Stimulated activated CD4-positive, alpha-beta T cell treated with anti-CD3 and anti-CD28 coated beads, Interleukin-4, amount 100 ng/mL, for 24 hours (primary cell): ENCODE results near the gene GUCY2C.

ENCODE experiments used
- DNase-seq: peaks from one replicate; pipeline ENCODE4 v3.0.0-alpha.2; 2020

The GUCY2C gene

DNA sequence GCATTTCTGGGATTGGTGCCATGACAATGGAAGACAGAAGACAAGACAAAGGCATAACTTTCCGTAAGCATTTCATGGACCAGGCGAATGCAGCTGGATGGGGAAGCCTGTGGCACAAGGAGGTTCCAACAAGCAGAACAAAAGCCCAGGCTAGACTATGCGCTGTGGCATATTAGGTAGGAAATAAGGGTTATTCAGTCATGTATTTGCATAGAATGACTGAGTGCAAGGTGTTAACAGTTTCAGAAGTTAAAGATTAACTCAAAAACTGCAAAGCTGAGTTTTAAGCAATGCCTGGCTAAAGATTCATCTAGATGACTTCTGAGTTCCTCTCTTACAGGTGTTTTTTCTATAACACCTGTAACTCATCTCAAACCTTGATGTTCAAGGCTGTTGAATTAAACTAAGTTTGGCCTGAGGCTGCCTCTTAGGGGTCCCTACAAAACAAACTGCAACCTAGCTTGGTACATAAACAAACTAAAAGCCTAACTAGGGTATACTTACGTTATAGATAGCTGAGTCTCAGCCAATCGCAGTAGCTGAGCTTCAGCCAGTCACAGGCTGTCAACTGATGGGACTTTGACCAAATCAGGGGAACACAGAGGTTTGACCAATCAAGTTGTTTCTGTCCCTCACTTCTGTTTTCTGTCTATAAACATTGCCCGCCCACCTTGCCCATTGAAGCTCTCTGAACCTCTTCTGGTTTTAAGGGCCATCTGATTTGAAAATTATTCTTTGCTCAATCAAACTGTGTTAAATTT, 76.5 kb downstream of the GUCY2C start:
- DNase-seq = no peak

- DNase-seq = no peak
Measured at GRCh38 chr12:14618983-14619382, 77.4 kb downstream of the GUCY2C start.

- DNase-seq = no peak
Measured at GRCh38 chr12:14614704-14615121, 81.7 kb downstream of the GUCY2C start.

DNA sequence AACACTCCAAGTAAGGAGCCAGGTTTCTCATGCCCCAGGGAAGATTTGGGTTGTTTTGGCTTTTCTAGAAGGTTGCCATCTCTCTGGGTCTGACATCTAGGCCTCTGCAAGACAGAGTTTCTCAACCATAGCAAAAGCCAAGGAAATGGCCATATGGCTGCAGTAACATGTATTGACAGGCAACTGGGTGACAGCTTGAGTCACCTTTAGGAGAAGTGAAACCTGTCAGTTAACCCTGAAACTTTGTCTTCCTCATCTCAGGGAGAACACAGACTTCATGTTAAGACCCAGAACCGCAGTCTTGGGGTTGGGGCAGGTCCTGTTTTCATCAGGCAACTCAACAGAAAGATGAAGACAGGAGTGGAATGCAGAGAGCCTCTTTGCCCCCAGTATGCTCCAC, 82.7 kb downstream of the GUCY2C start:
- DNase-seq = no peak

DNA sequence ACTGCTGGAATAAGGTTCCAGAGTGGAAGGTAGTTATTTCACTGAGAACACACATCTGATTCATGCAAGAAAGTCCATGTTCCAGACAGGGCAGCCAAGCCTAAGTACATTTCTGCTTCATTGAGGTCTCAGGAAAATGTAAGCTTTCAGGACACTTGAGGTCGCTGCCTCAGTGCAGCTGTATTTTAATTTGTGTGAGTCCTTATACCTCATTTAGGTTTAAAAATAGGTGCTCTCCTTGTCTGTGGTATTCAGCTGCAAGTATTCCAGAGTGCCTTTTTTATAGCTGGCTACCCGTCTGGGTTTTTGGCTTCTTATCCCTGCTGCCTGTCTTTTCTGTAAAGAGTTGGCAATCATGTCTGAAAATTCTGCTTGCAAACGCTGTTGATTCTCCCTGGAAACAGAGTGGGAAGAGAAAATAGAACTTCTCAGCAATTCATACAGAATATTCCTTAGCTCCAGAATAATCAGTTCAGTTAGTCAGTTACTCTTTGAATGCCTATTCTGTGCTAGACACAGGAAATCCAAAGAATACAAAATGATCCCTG, 83.4 kb downstream of the GUCY2C start:
- no peak for DNase-seq

GRCh38 chr12:14612250-14612649, 84.1 kb downstream of the GUCY2C start:
- no peak for DNase-seq

DNA sequence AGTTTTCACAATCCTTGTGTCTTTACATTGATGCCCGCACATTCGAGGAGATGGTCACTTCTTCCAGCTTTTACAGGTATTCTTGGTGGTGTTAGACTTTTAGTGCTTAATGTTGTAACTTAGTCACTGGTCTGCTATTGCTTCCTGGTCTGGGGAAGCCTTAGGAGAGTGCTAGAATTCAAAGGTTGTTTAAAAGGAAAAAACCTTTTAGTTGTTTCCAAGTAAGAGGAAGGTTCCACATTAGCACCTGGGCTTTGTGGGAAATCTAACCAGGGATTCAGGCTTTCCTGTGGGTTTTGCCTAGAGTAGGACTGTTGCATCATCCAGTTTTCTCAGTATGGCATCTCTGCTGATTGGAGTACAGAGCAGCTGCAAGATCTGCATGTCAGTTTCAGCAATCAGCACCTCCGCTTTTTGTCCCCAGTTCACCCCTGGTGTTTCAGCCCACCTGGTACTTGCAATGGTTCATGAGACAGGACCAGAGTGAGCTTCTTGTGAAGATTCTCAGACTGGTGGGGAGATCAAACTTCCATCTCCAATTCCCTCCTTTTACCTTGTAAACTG, 84.7 kb downstream of the GUCY2C start:
- no peak for DNase-seq

GRCh38 chr12:14607568-14607967, 88.8 kb downstream of the GUCY2C start:
- DNase-seq = no peak

DNA sequence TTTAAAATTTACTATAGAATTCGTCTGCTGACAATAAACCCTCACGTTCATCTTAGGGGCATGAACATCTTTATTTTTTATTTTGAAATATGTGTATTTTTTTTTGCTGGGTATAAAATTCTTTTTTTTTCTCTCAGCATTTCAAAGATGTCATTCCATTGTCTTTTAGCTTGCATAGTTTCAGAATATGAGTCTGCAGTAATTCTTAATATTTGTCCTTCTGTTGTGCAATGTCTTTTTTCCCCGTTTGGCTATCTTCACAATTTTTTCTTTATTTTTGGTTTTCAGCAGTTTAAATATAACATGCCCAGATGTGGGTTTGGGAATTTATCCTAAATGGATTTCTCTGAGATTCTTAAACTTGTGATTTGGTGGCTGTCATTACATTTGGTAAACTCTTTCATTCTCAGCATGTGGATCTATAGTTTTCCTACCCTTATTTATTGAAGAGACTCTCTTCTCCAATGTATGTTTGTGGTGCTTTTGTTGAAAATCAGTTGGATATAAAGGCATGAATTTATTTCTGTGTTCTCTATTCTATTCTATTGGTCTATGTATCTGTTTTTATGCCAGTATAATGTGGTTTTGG, 90.9 kb downstream of the GUCY2C start:
- no peak for DNase-seq

GRCh38 chr12:14601692-14602478, 94.5 kb downstream of the GUCY2C start:
- DNase-seq = no peak

DNA sequence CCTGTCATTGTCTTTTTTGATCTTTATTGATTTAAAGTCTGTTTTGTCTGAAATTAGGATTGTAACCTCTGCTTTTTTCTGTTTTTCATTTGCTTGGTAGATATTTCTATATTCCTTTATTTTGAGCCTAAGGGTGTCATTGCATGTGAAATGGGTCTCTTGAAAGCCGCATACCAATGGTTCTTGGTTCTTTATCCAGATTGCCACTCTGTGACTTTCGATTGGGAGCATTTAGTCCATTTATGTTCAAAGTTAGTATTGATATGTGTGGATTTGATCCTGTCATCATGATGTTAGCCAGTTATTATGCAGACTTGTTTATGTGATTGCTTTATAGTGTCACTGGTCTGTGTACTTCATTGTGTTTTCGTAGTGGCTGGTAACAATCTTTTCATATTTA, 98.9 kb downstream of the GUCY2C start:
- no peak for DNase-seq

DNA sequence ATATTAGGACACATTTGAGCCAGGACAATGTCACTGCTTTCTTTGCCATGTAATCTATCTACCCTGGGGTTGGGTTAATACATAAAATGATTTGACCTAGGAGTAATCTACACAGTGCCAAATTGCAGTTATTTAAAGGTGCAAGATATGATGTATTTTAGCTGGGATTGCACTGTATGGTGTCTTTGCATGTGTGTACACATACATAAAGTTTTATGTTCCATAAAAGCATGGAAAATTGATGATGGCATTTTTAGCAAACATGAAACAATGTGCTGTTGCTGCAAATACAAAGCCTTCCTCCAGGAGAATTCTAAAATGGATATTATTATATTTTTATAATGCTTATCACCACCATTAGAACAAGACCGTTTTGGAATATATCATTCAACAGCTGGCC, 104.7 kb downstream of the GUCY2C start:
- DNase-seq = no peak

GRCh38 chr12:14589169-14590004, 107.0 kb downstream of the GUCY2C start:
- no peak for DNase-seq

DNA sequence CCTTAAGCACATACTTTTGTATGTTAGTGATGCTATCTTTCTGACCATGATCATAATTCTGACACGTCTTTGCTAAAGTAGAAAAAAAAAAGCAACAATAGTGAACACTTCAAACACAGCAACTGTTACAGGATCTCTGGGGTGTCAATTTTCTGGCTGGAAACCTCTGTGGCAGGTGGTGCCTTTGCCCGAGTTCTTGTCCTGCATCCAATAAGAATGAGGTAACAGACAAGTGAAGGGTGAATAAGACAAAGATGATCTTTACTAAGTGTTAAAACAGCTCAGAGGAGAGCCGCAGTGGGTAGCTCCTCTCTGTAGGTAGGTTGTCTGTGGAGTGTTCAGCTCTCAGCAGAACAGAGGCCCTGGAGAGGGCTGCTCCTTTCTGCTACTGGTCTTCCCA, 107.8 kb downstream of the GUCY2C start:
- DNase-seq = no peak

GRCh38 chr12:14578646-14579045, 117.8 kb downstream of the GUCY2C start:
- DNase-seq = no peak

DNA sequence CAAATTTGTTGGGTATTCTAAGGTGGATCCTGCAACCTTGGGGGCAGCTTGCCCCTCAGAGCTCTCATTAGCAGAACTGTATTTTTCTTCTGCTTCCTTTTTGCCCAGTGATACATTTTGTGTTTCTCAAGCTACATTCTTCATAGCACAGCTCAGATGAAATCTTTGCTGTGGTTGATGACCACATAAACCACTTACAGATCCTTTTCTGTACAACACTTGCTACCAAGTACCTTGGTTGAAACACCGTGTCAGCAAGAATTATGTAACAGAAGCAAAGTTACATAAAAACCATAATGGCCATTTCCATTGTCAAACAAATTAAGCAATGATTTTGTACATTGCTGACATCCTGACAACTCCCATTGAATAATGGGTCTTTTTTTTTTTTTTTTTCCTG, 119.1 kb downstream of the GUCY2C start:
- DNase-seq = no peak

DNA sequence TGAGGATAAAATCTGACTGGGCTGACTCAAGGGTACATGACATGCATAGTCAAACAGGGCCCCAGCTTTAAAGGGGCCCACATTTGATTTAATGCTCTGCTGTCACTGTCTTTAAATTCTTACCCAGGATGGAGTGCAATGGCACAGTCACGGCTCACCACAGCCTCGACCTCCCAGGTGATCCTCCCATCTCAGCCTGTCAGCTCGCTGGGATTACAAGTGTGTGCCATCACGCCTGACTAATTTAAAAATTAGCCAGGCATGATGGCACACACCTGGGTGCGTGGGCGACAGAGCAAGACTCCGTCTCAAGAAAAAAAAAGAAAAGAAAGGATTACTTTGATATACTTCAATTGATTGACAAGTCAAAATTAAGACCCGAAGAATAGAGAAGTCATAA, 119.5 kb downstream of the GUCY2C start:
- DNase-seq = no peak

DNA sequence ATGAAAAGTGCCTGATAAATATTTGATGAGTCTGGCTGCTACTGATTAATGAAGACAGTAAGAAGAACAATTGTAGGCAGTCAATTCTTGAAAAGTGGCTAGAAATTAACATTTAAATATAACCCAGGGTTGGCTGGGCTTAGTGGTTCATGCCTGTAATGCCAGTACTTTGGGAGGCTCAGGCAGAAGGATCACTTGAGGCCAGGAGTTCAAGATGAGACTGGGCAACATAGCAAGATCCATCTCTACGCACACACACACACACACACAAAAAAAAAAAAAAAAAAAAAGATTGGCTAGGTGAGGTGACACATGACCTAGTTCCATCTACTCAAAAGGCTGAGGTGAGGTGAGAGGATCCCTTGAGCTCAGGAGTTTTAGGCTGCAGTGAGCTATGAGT, 120.8 kb downstream of the GUCY2C start:
- DNase-seq = no peak

GRCh38 chr12:14573118-14573517, 123.3 kb downstream of the GUCY2C start:
- no peak for DNase-seq

- no peak for DNase-seq
Measured at GRCh38 chr12:14572401-14572800, 124.0 kb downstream of the GUCY2C start.

DNA sequence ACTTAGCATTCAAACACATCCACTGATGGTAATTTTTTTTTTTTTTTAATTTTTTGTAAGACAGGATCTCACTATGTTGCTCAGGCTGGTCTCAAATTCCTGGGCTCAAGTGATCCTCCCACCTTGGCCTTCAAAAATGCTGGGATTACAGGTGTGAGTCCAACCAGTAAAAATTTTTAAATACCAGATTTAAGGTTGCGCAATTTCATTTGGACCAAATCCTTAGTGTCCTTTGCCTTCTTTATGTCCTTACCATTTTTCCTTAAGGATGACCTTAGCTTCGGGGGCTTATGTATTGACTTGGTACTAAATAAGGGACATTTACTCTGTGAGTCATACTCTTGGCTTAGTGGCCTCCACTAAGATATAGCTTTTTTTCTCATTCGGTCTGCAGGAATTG, 124.6 kb downstream of the GUCY2C start:
- no peak for DNase-seq

DNA sequence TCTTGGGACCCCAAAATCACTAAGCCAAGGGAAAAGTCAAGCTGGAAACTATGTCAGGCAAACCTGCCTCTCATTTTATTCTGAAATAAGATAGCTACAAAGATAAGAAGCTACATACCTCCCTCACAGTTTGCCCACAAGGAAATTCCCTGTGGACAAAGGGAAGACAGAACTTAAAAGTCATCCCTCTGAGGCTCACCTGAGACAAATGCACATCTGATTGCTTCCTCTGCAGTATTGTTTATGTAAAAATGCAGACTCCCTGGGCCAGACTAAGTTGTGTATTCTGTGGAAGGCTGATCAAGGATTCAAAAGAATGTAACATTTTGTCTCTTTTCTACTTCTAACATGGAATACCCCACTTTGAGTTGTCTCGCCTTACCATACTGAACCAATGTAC, 126.2 kb downstream of the GUCY2C start:
- no peak for DNase-seq
